GM18517 (cell line): ENCODE measurements around the gene CLEC4G.
"Not testable (repeated sequence)": the region's sequence is repeated elsewhere in the genome, so short reads cannot be mapped to it uniquely, and the experiment has no call there.

Experiments
- ATAC-seq: cut with Tn5 transposase; IDR thresholded peaks from one replicate; pipeline ENCODE4 v1.9.1; 2021; ENCODE audit warnings: mild to moderate bottlenecking, moderate library complexity; ENCODE audit not compliant: unreplicated experiment

The CLEC4G gene

DNA sequence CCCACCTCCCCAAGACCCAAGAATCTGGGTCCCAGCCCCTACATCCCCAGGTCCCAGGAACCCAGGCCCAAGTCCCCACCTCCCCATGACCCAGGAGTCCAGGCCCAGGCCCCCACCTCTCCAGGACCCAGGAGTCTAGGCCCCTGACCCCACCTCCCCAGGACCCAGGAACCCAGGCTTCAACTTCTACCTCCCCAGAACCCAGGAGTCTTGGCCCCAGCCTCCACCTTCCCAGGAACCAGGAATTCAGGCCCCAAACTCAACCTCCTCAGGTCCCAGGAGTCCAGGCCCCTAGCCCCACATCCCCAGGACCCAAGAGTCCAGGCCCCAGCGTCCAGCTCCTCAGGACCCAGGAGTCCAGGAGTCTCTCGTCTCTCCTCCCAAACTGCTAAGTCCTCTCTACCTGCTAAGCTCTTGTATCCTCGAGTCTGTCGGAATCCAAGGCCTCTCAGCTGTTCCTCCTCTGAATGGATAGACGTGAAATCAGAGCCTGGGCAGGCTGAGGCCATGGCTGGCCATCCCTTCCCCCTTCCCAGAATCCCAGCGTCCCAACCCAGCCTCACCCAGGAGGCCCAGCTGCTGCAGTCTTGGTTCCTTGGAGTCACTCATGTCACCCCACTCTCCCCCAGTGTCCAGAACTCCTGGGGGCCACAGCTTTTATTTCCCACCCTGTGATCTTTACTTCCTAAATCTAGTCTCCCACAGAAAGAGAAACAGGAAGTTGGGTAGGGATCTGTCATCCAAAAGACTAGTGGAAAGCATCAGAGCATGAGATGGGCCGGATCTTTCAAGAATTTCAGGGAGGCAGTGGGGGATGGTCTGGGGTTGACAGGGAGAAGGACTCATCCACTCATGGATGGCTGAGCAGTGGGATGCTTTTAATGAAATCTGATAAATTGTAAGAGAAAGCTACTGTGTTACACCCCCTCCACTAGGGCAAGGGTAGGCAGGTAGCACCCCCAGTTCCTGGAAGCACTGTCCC lies 15.3 kb upstream of the CLEC4G start, which contains the start of gene CD209:
CD209 (minus strand) TSS at position 632 of the 982 bp plus-strand sequence; CDS start at position 609, 23 bp downstream.
- no peak for ATAC-seq

DNA sequence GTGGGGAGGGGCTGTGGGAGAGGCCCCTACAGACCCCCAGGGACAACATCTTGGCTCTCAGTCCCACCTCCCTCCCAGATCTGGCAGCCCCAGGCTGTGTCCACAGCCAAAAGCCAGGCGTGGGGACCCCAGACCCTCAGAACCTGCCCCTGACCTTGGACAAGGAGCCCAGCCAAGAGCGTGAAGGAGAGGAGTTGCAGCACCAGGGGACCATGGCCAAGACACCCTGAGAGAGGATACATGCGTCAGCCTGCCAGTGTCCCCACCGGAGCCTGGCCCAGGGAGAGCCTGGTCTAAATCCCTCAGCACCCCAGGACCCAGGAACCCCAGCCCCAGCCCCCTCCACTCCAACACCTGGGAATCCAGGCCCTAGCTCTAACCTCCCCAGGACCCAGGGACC lies 14.4 kb upstream of the CLEC4G start:
- ATAC-seq = not testable (repeated sequence)

DNA sequence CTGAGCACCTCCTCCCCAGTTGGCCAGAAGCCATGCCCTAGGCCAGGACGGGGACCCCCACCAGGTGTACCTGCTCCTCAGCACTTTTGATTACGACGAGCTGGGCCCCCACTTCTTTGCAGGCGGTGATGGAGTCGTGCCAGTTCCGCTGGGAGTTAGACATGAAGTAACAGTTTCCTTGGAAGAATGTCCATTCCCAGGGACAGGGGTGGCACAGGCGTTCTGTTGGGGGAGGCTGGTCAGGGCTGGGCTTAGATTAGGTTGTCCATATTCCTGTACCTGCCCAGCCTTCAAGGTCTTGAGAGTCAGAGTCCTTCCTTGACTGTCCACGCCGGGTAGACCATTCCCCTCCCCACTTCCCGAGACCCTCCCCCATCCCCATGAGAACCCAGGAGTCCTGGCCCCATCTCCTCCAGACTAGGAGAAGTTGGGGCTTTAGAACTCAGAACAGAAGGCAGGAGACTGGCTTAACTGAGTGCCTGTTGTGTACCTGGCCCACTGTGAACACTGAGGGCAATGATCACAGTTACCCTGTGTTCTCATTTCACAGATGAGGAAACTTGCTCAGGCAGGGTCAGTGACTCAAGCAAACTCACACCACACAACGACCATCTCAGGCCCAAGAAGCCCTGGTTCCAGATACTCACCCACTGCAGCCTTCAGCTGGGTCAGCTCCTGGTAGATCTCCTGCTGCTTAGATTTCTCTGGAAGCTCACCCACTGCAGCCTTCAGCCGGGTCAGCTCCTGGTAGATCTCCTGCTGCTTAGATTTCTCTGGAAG lies 13.2 kb upstream of the CLEC4G start:
- ATAC-seq = no peak

DNA sequence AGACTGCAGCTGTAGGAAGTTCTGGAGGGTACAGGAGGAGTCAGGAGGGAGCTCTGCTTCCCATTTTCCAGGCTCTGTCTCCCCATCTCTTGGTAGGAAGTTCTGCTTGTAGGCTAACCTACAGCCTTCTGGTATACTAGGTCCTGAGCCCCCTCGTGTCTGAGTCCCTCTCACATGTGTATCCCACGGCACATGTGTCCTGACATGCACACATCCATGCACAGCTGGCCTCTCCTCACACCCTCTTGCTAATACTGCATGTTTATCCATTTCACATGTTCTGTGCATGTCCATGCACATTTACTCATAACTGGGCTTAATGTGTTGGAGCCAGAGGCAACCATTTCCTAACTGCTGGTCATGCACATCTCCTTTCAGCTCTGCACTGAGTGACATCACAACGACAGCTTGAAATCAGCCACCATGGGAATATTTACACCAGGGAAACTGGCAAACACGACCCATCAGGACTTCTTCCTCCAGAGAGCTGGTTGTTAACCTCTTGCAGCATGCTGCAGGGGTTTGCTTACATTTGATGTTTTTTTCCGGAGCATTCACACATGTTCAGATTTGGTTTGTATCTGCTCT lies 12.4 kb upstream of the CLEC4G start:
- no peak for ATAC-seq

DNA sequence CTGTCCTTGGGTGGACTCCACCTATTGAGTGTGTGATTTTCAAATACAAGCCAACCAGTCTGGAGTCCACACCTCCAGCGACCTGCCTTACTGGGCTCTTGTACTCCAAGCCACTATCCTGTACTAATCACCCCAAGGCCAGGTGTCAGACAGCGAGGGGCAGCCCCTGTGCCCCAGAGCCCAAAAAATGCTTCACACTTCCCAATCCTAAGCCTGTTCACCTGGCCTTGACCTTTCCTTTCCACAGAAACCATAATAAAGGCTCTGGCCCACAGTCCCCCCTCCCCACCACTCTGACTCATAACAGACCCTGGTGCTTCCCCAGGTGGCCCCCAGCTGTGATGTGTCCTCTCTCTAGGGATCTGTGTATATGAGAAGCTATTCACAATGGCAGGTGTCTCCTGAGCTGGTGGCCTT lies 11.5 kb upstream of the CLEC4G start:
- peak; percentile 69 for ATAC-seq

DNA sequence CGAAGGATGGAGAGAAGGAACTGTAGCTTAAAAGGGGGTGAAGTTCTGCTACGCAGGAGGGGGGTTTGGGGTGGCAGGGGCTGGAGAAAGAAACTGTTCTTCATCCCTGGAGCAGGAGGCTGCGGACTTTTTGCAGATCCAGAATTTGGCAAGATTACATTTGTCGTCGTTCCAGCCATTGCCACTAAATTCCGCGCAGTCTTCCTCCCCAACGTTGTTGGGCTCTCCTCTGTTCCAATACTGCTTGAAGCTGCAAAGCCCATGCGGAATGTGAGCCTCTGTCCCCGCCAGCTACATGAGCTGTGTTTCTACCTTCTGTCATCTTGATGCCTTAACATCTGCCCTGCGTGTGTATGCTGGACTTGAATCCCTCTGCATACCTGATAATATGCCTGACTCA lies 11.1 kb upstream of the CLEC4G start:
- no peak for ATAC-seq

DNA sequence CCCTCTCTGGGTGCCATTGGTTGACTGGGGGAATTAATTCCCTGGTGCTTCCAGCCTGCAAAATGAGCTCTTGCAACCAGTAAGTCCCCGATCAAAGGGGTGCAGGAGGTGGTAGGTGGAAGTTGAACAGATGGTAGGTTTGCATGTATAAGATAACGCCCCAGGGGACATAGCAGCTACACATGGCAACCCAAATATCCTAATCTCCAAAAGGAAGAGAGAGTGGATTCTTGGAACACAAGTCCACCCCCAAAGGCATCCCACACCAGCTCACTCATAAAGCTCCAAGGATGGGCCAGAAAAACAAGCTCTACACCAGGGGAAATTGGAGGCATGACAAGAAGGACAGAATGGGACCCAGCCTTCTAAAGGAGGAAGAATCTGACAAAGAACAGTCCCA lies 10.7 kb upstream of the CLEC4G start:
- no peak for ATAC-seq

DNA sequence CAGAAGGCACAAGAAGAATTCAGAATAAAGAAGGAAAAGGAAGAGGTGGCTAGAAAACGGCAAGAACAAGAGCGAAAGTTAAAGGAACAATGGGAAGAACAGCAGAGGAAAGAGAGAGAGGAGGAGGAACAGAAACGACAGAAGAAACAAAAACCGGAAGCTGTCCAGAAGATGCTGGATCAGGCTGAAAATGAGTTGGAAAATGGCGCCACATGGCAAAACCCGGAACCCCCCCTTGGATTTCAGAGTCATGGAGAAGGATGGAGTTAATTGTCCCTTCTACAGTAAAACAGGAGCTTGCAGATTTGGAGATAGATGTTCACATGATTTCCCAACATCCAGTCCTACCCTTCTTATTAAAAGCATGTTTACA lies 8.8 kb upstream of the CLEC4G start:
- ATAC-seq = no peak

DNA sequence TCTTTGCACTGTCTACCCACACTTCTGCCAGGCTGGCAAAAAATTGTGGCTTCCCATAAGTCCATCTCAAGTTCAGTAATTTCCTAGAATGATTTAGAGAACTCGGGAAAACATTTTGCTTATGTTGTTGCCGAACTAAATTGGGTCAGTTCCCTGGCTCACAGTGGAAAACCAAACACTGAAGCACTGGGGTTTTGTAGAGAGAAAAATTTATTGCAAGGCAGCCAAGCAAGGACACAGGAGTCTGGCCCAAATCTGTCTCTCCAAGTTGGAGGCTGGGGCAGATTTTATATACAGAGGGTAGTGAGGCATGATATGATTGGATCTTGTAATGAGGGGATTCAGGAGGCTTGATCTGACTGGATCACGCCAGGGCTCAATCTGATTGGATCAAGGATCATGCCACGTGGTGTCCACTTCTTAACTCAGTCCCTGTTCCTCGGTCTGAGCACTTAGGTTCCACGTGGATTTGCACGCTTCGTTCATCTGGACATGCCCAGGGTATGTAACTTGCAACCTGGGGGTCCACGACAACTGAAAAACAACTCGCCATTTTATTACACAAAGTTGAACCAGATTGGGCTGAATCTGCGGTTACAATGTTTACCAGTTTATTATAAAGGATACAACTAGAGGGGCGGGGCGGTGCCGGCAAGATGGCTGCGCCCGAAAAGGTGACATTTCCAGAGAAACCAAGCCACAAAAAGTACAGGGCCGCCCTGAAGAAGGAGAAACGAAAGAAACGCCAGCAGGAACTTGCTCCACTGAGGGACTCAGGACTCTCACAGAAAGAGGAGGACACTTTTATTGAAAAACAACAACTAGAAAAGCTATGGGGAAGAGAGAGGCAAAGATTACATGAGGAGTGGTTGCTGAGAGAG lies 8.1 kb upstream of the CLEC4G start:
- no peak for ATAC-seq

DNA sequence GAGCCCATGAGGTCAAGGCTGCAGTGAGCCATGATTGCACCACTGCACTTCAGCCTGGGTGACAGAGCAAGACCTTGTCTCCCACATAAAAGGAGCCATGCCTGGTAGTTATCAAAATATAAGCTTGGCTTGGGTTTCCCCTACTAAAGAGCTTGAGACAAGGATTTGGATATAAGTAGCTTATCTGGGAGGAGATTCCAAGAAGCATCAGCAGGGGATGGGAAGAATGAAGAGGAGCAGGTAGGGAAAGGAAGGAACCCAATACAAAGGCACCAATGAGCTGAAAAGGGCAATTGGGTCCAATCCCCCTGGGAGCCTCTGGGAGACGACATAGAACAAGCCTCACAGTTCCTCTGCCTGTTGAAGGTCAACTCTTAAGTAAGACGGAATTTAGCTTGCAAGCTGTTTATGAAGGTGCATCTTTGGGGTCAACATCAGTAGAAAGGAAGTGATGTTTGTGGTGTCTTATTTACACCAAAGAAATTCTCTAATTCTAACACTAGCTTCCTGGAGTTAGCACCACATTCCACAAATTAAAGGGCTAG lies 7.4 kb upstream of the CLEC4G start:
- no peak for ATAC-seq

DNA sequence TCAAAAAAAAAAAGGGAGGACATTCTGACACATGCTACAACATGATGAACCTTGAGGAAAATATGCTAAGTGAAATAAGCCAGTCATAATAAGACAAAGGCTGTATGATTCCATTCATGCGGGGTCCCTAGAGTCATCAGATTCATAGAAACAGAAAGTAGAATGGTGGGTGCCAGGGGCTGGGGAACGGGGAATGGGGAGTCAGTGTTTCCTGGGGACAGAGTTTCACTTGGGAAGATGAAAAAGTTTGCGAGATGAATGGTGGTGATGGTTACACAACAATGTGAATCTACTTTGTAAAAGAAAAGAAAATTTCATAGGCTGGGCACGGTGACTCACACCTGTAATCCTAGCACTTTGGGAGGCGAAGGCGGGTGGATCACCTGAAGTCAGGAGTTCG lies 6.1 kb upstream of the CLEC4G start:
- no peak for ATAC-seq

DNA sequence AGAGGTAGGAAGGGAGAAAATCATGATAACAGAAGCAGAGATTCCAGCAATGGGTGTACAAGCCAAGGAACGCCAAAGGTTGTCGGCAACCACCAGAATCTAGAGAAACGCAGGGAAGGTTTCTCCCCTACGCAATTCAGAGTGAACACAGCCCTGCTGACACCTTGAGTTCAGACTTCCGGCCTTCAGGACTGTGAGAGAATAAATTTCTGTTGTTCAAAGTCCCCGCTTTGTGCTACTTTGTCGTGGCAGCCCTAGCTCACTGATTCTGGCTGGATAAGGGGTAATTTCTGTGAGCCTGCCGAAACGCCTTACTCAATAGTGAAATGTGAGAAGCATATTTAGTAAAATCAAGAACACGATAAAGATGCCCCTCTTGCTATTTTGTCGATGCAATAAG lies 5.3 kb upstream of the CLEC4G start:
- no peak for ATAC-seq

DNA sequence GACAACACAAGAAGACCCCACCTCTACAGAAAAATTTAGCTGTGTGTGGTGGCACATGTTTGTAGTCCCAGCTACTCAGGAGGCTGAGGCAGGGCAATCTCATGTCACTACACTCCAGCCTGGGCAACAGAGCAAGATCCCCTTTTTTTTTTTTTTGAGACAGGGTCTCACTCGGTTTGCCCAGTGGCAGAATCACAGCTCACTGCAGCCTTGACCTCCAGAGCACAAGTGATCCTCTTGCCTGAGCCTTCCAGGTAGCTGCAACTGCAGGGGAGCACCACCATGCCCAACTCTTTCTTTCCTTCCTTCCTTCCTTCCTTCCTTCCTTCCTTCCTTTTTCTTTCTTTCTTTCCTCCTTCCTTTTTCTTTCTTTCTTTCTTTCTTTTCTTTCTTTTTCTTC lies 4.2 kb upstream of the CLEC4G start:
- no peak for ATAC-seq

DNA sequence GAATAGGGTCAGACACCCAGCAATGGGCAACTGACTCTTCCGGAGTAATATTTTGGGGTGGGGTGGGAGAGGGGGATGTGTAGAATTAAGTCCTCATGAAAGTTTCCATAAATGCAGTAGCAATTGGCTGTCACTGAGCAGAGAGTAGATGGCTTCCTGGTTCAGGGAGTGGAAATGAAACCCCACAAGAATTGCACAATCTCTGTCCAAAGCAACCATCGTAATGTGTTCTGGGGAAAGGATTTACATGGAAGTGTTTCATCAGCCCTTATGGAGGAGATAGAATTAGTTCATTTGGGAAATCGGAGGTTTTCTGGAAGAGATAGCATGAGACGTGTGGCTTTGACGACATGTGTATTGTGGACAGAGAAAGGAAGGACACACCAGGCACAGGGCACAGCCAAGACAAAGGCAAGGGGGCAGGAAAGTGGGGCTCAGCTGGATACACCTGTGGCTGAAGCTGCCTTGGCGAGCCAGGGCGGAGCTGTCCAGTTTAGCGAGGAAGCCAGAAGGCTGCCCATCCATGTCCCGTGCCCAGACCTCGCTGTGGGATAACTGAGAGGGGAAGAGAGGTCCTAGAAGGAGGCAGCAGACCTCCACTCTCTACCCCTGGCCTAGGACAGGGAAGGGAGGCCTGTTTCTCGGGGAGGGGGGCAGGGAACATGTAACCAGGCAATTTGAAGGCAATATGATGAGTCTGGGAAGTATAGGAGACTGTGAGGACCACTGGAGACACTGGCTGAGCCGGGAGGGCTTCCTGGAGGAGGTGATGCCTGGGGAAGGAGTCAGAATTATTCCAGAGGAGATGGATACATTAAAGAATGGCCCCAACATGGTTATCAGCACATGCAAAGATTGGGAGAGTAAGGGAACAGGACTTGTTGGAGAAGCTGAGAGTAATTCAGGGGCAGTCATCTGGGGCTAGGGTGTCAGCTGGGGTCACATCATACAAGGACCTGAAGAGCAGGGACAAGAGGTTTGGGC lies 2.6 kb upstream of the CLEC4G start:
- no peak for ATAC-seq

DNA sequence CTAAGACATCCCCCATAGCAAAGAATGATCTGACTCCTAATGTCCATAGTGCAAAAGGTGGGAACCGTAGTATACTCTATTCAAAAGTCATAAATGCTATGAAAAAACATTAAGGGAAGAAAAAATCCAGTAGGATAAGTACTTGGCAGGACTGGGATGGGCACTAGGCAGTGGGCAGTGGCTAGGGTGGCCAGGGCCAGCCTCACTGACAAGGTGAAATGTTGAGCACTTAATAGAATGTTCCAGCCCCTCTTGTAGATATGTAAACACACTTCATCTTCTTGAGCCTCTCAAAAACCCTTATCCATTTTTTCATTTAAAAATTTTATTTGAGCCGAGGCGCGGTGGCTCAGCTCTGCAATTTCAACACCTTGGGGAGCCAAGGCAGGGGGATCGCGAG lies 1.5 kb upstream of the CLEC4G start:
- ATAC-seq = no peak

DNA sequence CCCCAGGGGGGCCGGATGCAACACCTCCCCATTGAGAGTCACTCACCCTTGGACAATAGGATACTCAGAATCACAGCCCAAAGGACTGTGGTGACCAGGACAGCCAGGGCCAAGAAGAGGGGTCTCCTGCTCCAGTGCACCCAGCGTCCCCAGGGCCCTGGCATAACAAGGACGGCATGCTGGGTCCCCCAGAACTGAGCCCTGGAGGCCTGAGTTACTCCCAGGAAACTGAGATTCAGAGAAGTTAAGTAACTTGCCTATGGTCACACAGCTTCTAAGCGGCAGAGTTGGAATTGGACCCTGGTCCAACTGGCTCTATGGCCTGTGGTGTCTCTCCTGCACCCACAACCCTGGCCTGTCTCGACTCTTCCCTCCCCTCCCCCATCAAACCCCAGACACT lies 295 bp downstream of the CLEC4G start:
- no peak for ATAC-seq

DNA sequence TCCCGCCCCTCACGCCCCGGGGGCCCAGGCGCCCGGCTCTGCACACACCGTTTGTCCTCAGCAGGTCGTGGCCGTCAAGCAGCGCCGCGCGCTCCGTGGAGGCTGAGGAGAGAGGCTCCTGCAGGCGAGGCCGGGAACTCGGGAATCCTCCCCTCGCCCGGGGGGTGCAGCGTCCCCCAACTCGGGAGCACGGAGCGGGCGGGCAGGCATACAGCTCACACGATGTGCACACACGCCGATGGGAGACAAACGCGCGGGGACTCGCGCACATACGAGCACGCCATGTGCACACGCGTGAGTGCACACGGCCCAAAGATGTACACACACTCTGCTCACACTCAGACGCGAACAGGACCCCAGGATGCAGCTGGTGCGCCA lies 703 bp downstream of the CLEC4G start:
- no peak for ATAC-seq

DNA sequence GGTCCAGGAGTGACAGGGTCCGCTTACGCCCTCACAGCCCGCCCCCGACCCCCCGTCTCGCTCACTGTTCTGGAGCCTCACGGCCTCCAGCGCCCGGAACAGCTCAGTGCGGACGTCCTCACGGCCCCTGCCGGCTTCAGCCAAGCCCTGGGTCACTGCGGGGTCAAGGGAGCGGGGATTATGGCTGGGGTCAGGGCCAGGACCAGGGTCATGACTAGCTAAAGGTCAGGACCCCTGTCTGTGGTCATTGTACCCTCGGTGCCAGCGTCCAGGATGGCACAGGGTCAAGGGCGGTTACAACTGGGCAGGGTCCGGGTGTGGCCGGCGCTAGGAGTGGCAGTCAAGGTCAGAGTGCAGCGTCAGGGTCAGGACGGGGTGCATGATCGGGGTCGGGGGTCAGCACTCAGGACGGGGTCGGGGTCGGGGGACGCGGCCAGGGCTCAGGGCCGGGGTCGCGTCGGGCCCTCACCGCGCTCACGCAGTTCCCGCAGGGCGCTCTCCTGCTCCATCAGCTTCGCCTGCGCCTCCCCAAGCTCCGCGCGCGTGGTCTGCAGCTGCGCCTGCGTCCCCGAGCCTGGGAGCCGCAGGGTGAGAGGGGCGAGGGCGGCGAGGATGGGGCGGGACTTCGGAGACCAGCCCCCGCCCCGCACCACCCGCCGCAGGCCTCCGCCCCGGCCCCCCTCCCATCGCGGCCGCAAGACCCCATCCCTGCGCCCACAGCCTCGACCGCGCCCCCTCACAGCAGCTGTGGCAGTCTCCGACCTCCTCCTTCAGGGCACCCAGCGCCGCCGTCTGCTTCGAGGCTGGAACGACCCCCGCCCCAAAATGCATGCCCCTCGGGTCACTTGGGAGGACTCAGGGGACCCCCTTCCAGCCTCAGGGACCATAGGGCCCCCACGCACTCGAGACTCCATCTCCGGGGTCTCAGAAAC lies 1.4 kb downstream of the CLEC4G start:
- no peak for ATAC-seq
